ENCODE measurements around the gene ZNF615. TPM values are rescaled to one million over a fixed set of nuclear protein-coding genes. Genes with fewer than 3 reads are reported as not detected.

Gene ZNF615
- total and polyA plus RNA-seq, 2 experiments from 2014 or later: 4.5 to 11.4 TPM

- peaks cover 8% of the 10 kb centered on the region for H3K27me3 Mint-ChIP-seq (ENCODE audit: insufficient read depth, low read depth, poor library complexity)
- H3K4me3 Mint-ChIP-seq: no peak overlapping the region
- Histone ChIP-seq H3K27me3 (ENCODE audit: insufficient read depth) (0 out of 2 replicates have a peak, but pooled peaks cover 4% of the 10 kb centered on the region), H3K4me2 (no peak overlapping the region), H3K36me3 (ENCODE audit: insufficient read depth) (peaks cover 70% of the 10 kb centered on the region), H3K4me1 (ENCODE audit: insufficient read depth) (no peaks in the 10 kb centered on the region), H3K4me3 (peak overlapping the region; percentile 26), H3K79me2 (replicated peaks; ENCODE audit: insufficient read depth) (no peaks in the 10 kb centered on the region; the same call in 1 of the 2 replicates), H3K9me2 (ENCODE audit: insufficient read depth) (0 out of 2 replicates have a peak, but pooled peaks cover 6% of the 10 kb centered on the region), H4K20me1 (replicated peaks; ENCODE audit: insufficient read depth) (no peaks in the 10 kb centered on the region), H2AFZ (no peak overlapping the region), H3K27ac (ENCODE audit: low read depth) (no peak overlapping the region), H3F3A (replicated peaks; ENCODE audit: low read depth) (0 out of 2 replicates have a peak, but pooled peaks cover 3% of the 10 kb centered on the region)
- no peak overlapping the region for H3K27ac Mint-ChIP-seq
- H3K4me1 Mint-ChIP-seq: no peaks in the 10 kb centered on the region
- no peak for TF ChIP-seq JUNB (IDR thresholded peaks at IDR 0.05; ENCODE audit: unreplicated experiment)
- no peak for TF ChIP-seq POLR2AphosphoS5 (IDR thresholded peaks at IDR 0.05; ENCODE audit: low read depth)
- no peak for TF ChIP-seq ETS1 (IDR thresholded peaks at IDR 0.05)
- no peak for TF ChIP-seq CTCF (conservative IDR thresholded peaks at IDR 0.05; ENCODE audit: low read depth in 2 of 2)
- peaks cover 98% of the 10 kb centered on the region for H3K9me3 Mint-ChIP-seq
- ATAC-seq (no peak), DNase-seq (ENCODE audit: low spot score) (peak; percentile 24)
- peaks cover 98% of the 10 kb centered on the region for H3K36me3 Mint-ChIP-seq (ENCODE audit: low read depth)
Measured at GRCh38 chr19:51944798-51945552, 63.0 kb downstream of the ZNF615 start.

Other genes with a start within 250 kb of the ZNF615 start
- not detected in 2 replicates for gene FPR2, start 247.0 kb downstream of the ZNF615 start, total RNA-seq (2014; rRNA removed; shearing (Covaris generic))
- not detected in 2 replicates for gene FPR2, start 247.0 kb downstream of the ZNF615 start, polyA plus RNA-seq (2016; fragmentation: Nextera tagmentation; extraction: Ambion mirVana)
- gene FPR3, start 213.1 kb downstream of the ZNF615 start, total RNA-seq (2014; rRNA removed; shearing (Covaris generic)): not detected in 2 replicates
- gene FPR3, start 213.1 kb downstream of the ZNF615 start, polyA plus RNA-seq (2016; fragmentation: Nextera tagmentation; extraction: Ambion mirVana): 0.16 TPM in 1 of 2 replicates, not detected in the other
- 27.4 and 37.7 TPM in 2 replicates for gene ZNF577, start 120.3 kb downstream of the ZNF615 start, total RNA-seq (2014; rRNA removed; shearing (Covaris generic))
- gene ZNF577, start 120.3 kb downstream of the ZNF615 start, polyA plus RNA-seq (2016; fragmentation: Nextera tagmentation; extraction: Ambion mirVana): 11.2 and 18.3 TPM in 2 replicates
- gene ZNF649, start 103.2 kb downstream of the ZNF615 start, total RNA-seq (2014; rRNA removed; shearing (Covaris generic)): 68.9 and 75.5 TPM in 2 replicates
- 29.2 and 40.6 TPM in 2 replicates for gene ZNF649, start 103.2 kb downstream of the ZNF615 start, polyA plus RNA-seq (2016; fragmentation: Nextera tagmentation; extraction: Ambion mirVana)
- 11.6 and 18.1 TPM in 2 replicates for gene ZNF613, start 80.7 kb downstream of the ZNF615 start, total RNA-seq (2014; rRNA removed; shearing (Covaris generic))
- 6.0 and 13.8 TPM in 2 replicates for gene ZNF613, start 80.7 kb downstream of the ZNF615 start, polyA plus RNA-seq (2016; fragmentation: Nextera tagmentation; extraction: Ambion mirVana)
- gene ZNF350, start 21.4 kb downstream of the ZNF615 start, total RNA-seq (2014; rRNA removed; shearing (Covaris generic)): 5.6 and 5.8 TPM in 2 replicates
- 3.6 and 7.6 TPM in 2 replicates for gene ZNF350, start 21.4 kb downstream of the ZNF615 start, polyA plus RNA-seq (2016; fragmentation: Nextera tagmentation; extraction: Ambion mirVana)
- 21.6 and 26.2 TPM in 2 replicates for gene ZNF614, start 20.2 kb upstream of the ZNF615 start, total RNA-seq (2014; rRNA removed; shearing (Covaris generic))
- gene ZNF614, start 20.2 kb upstream of the ZNF615 start, polyA plus RNA-seq (2016; fragmentation: Nextera tagmentation; extraction: Ambion mirVana): 7.8 and 9.1 TPM in 2 replicates
- gene ZNF432, start 40.6 kb upstream of the ZNF615 start, total RNA-seq (2014; rRNA removed; shearing (Covaris generic)): 9.0 and 13.2 TPM in 2 replicates
- 3.3 and 3.8 TPM in 2 replicates for gene ZNF432, start 40.6 kb upstream of the ZNF615 start, polyA plus RNA-seq (2016; fragmentation: Nextera tagmentation; extraction: Ambion mirVana)
- 12.8 and 20.0 TPM in 2 replicates for gene ZNF841, start 87.6 kb upstream of the ZNF615 start, total RNA-seq (2014; rRNA removed; shearing (Covaris generic))
- 3.8 and 5.3 TPM in 2 replicates for gene ZNF841, start 87.6 kb upstream of the ZNF615 start, polyA plus RNA-seq (2016; fragmentation: Nextera tagmentation; extraction: Ambion mirVana)
- gene ZNF616, start 131.7 kb upstream of the ZNF615 start, total RNA-seq (2014; rRNA removed; shearing (Covaris generic)): 28.3 and 28.8 TPM in 2 replicates
- gene ZNF616, start 131.7 kb upstream of the ZNF615 start, polyA plus RNA-seq (2016; fragmentation: Nextera tagmentation; extraction: Ambion mirVana): 10.4 and 13.3 TPM in 2 replicates
- 15.7 and 18.6 TPM in 2 replicates for gene ZNF836, start 163.4 kb upstream of the ZNF615 start, total RNA-seq (2014; rRNA removed; shearing (Covaris generic))
- gene ZNF836, start 163.4 kb upstream of the ZNF615 start, polyA plus RNA-seq (2016; fragmentation: Nextera tagmentation; extraction: Ambion mirVana): 9.8 and 11.8 TPM in 2 replicates
- 345 and 381 TPM in 2 replicates for gene PPP2R1A, start 181.8 kb upstream of the ZNF615 start, total RNA-seq (2014; rRNA removed; shearing (Covaris generic))
- gene PPP2R1A, start 181.8 kb upstream of the ZNF615 start, polyA plus RNA-seq (2016; fragmentation: Nextera tagmentation; extraction: Ambion mirVana): 212 and 238 TPM in 2 replicates

Measured in GM23338 (cell line).